ENCODE data around the gene FLRT2. TPM values are rescaled to one million over a fixed set of nuclear protein-coding genes. Genes with fewer than 3 reads are reported as not detected.

The FLRT2 gene
- total and polyA plus RNA-seq, 11 donors = 0.61 to 41.9 (median 3.1) TPM

DNA sequence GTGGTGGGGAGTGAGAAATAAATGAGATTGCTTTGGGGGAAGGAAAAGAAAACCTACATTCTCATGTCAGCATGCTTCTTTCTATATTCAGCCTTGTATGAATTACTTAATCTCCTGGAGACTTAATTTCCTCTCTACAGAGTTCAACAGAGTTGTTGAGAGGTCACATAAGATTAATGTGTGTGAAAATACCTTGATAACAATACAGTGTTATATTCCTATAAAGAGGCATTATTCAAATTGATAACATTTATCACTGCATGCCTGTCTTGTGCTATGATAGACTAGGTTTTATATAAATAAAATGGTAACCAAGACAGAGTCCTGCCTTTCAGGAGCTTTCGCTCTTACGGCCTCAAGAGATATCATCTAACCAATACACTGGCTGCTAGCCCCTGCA lies 9.6 kb downstream of the FLRT2 start:
- no peak for ATAC-seq
- WGBS, 4 donors = 80 to 95% (median 91%) methylated on average over 2 of the region's 2 CpGs
- no peak for DNase-seq
- TF ChIP-seq, protein P1, sequence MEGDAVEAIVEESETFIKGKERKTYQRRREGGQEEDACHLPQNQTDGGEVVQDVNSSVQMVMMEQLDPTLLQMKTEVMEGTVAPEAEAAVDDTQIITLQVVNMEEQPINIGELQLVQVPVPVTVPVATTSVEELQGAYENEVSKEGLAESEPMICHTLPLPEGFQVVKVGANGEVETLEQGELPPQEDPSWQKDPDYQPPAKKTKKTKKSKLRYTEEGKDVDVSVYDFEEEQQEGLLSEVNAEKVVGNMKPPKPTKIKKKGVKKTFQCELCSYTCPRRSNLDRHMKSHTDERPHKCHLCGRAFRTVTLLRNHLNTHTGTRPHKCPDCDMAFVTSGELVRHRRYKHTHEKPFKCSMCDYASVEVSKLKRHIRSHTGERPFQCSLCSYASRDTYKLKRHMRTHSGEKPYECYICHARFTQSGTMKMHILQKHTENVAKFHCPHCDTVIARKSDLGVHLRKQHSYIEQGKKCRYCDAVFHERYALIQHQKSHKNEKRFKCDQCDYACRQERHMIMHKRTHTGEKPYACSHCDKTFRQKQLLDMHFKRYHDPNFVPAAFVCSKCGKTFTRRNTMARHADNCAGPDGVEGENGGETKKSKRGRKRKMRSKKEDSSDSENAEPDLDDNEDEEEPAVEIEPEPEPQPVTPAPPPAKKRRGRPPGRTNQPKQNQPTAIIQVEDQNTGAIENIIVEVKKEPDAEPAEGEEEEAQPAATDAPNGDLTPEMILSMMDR (IDR thresholded peaks at IDR 0.05) = no peak
- TF ChIP-seq POLR2A (IDR thresholded peaks at IDR 0.05) = no peak
- H3K36me3 ChIP-seq = peaks cover 0 to 4% (median 0%) of the 10 kb centered on the region in 9 donors
- peaks cover 0 to 9% (median 0%) of the 10 kb centered on the region in 9 donors for H3K27me3 ChIP-seq
- no peaks in the 10 kb centered on the region for H3K9me3 ChIP-seq
- H3K4me1 ChIP-seq = peaks cover 0 to 12% (median 0%) of the 10 kb centered on the region in 12 donors
- H3K27ac ChIP-seq = no peak overlapping the region
- intact Hi-C loops (cut with DNase I) = loop anchor here in 7 of 10 donors (10.0 kb wide), 1 partner anchor 1535 kb away; no protein-coding TSS in a partner anchor
- H3K4me3 ChIP-seq = no peak overlapping the region

GRCh38 chr14:85542623-85543022 lies 12.7 kb downstream of the FLRT2 start:
- Histone ChIP-seq H3K4me1 (peaks cover 0 to 5% (median 0%) of the 10 kb centered on the region in 12 donors), H3K36me3 (peaks cover 0 to 4% (median 0%) of the 10 kb centered on the region in 9 donors), H3K4me3 (no peak overlapping the region), H3K27ac (no peak overlapping the region), H3K9me3 (no peaks in the 10 kb centered on the region), H3K27me3 (no peaks in the 10 kb centered on the region)
- TF ChIP-seq POLR2A (IDR thresholded peaks at IDR 0.05) = no peak
- TF ChIP-seq, protein P1 (IDR thresholded peaks at IDR 0.05) = no peak
- WGBS, 4 donors = 46 to 59% (median 53%) methylated on average over 5 of the region's 5 CpGs
- intact Hi-C loops (cut with DNase I) = no loop called here
- DNase-seq = no peak
- ATAC-seq = no peak

- H3K4me1 ChIP-seq = no peaks in the 10 kb centered on the region
- H3K9me3 ChIP-seq = peaks cover 0 to 6% (median 0%) of the 10 kb centered on the region in 12 donors
- DNase-seq (no peak), ATAC-seq (no peak)
- WGBS, 4 donors = 84 to 92% (median 88%) methylated on average over 3 of the region's 3 CpGs
- TF ChIP-seq, protein P1 (IDR thresholded peaks at IDR 0.05) = no peak
- TF ChIP-seq POLR2A (IDR thresholded peaks at IDR 0.05) = no peak
- H3K36me3 ChIP-seq = peaks cover 0 to 4% (median 0%) of the 10 kb centered on the region in 9 donors
- intact Hi-C loops (cut with DNase I) = loop anchor here in 1 of 10 donors (2.0 kb wide), 1 partner anchor 33 kb away; no protein-coding TSS in a partner anchor
- H3K27ac ChIP-seq = no peak overlapping the region
- H3K27me3 ChIP-seq = no peaks in the 10 kb centered on the region
- no peak overlapping the region for H3K4me3 ChIP-seq
These were observed 15.8 kb downstream of the FLRT2 start for GRCh38 chr14:85545738-85546137.

GRCh38 chr14:85546390-85546789 lies 16.4 kb downstream of the FLRT2 start:
- H3K4me1 ChIP-seq = no peaks in the 10 kb centered on the region
- TF ChIP-seq, protein P1 (IDR thresholded peaks at IDR 0.05) = no peak
- TF ChIP-seq POLR2A (IDR thresholded peaks at IDR 0.05) = no peak
- H3K36me3 ChIP-seq = peaks cover 0 to 4% (median 0%) of the 10 kb centered on the region in 9 donors
- no peak overlapping the region for H3K27ac ChIP-seq
- intact Hi-C loops (cut with DNase I) = loop anchor here in 1 of 10 donors (2.0 kb wide), 1 partner anchor 34 kb away; no protein-coding TSS in a partner anchor
- H3K4me3 ChIP-seq = no peak overlapping the region
- ATAC-seq = no peak
- H3K27me3 ChIP-seq = no peaks in the 10 kb centered on the region
- no peak for DNase-seq
- 61 to 84% (median 73%) methylated on average over 3 of the region's 3 CpGs for WGBS, 4 donors
- peaks cover 0 to 6% (median 0%) of the 10 kb centered on the region in 12 donors for H3K9me3 ChIP-seq
